WTC11 (cell line): ENCODE measurements around the gene SEMA4F. TPM values are rescaled to one million over a fixed set of nuclear protein-coding genes. Genes with fewer than 3 reads are reported as not detected.

Experiments
- ATAC-seq: fragments of 200-7000 bp; cut with Tn5 transposase; 2 replicates; pipeline ENCODE4 v1.10.0; 2021; ENCODE audit warnings: mild to moderate bottlenecking, moderate library complexity
- CTCF ChIA-PET: fragments of 300-600 bp; sonication (Branson Sonifier 250); formaldehyde crosslinking; loops from one replicate; lab custom pipeline; 2021; ENCODE audit warnings: antibody characterized with exemption; lab: Charles Lee
- POLR2A ChIA-PET: fragments of 350-600 bp; sonication (Branson Sonifier 250); formaldehyde crosslinking; loops from one replicate; lab custom pipeline; 2021; ENCODE audit warnings: antibody characterized with exemption; lab: Charles Lee
- DNase-seq: peaks from one replicate; pipeline ENCODE4 v3.0.0; 2021; ENCODE audit warnings: low spot score
- H3K27ac Mint-ChIP-seq: 2 replicates; pipeline ENCODE4 v1.8.0; 2021; ENCODE audit warnings: mixed read lengths
- H3K27me3 Mint-ChIP-seq: 2 replicates; pipeline ENCODE4 v1.8.0; 2021; ENCODE audit warnings: low read depth, mild to moderate bottlenecking, moderate library complexity, mixed read lengths
- H3K36me3 Mint-ChIP-seq: 2 replicates; pipeline ENCODE4 v1.8.0; 2021; ENCODE audit warnings: mixed read lengths
- H3K4me1 Mint-ChIP-seq: 2 replicates; pipeline ENCODE4 v1.8.0; 2022; ENCODE audit warnings: mixed read lengths
- H3K4me3 Mint-ChIP-seq: 2 replicates; pipeline ENCODE4 v1.8.0; 2021; ENCODE audit warnings: mild to moderate bottlenecking, moderate library complexity, mixed read lengths
- H3K9me3 Mint-ChIP-seq: 2 replicates; pipeline ENCODE4 v1.8.0; 2021; ENCODE audit warnings: mixed read lengths
- ARID4B ChIP-seq: sonication (generic); formaldehyde crosslinking; IDR thresholded peaks from 2 replicates; pipeline ENCODE4 v1.8.0; 2023; ENCODE audit warnings: missing genetic modification reagents, mild to moderate bottlenecking, borderline replicate concordance
- CDX4 ChIP-seq: fragments of 250-450 bp; sonication (Bioruptor Pico); IDR thresholded peaks from 2 replicates; pipeline ENCODE4 v1.9.0; 2021; ENCODE audit warnings: moderate library complexity, mild to moderate bottlenecking, inconsistent platforms, borderline replicate concordance
- CREM ChIP-seq: sonication (generic); formaldehyde crosslinking; IDR thresholded peaks from 2 replicates; pipeline ENCODE4 v1.8.1; 2022; ENCODE audit warnings: mild to moderate bottlenecking, missing genetic modification reagents, moderate library complexity
- E2F1 ChIP-seq: sonication (generic); formaldehyde crosslinking; IDR thresholded peaks from 2 replicates; pipeline ENCODE4 v1.8.0; 2022; ENCODE audit warnings: mild to moderate bottlenecking, missing genetic modification reagents
- ERG ChIP-seq: fragments of 250-450 bp; sonication (Bioruptor Pico); IDR thresholded peaks from 2 replicates; pipeline ENCODE4 v1.8.0; 2021; ENCODE audit warnings: mild to moderate bottlenecking
- FOXJ3 ChIP-seq: sonication (generic); formaldehyde crosslinking; IDR thresholded peaks from 2 replicates; pipeline ENCODE4 v1.9.0; 2021; ENCODE audit warnings: missing genetic modification reagents, mild to moderate bottlenecking, borderline replicate concordance
- GABPB1 ChIP-seq: sonication (generic); formaldehyde crosslinking; IDR thresholded peaks from 2 replicates; pipeline ENCODE4 v1.8.1; 2023; ENCODE audit warnings: mild to moderate bottlenecking, missing genetic modification reagents
- MXD4 ChIP-seq: fragments of 250-450 bp; sonication (Bioruptor Pico); IDR thresholded peaks from 2 replicates; pipeline ENCODE4 v1.8.0; 2021; ENCODE audit warnings: mild to moderate bottlenecking, moderate library complexity, borderline replicate concordance
- NFATC4 ChIP-seq: fragments of 250-450 bp; sonication (Bioruptor Pico); IDR thresholded peaks from 2 replicates; pipeline ENCODE4 v1.9.0; 2021; ENCODE audit warnings: mild to moderate bottlenecking
- NR2C2 ChIP-seq: sonication (generic); formaldehyde crosslinking; IDR thresholded peaks from 2 replicates; pipeline ENCODE4 v1.8.0; 2022; ENCODE audit warnings: mild to moderate bottlenecking, missing genetic modification reagents
- PREB ChIP-seq: sonication (generic); formaldehyde crosslinking; IDR thresholded peaks from 2 replicates; pipeline ENCODE4 v1.8.1; 2022; ENCODE audit warnings: mild to moderate bottlenecking, missing genetic modification reagents, moderate library complexity, borderline replicate concordance
- PRRX2 ChIP-seq: fragments of 250-450 bp; sonication (Bioruptor Pico); IDR thresholded peaks from 2 replicates; pipeline ENCODE4 v1.8.0; 2021; ENCODE audit warnings: mild to moderate bottlenecking
- SMAD4 ChIP-seq: sonication (generic); formaldehyde crosslinking; IDR thresholded peaks from 2 replicates; pipeline ENCODE4 v1.8.0; 2022; ENCODE audit warnings: mild to moderate bottlenecking, missing genetic modification reagents
- TCF7 ChIP-seq: sonication (generic); formaldehyde crosslinking; IDR thresholded peaks from 2 replicates; pipeline ENCODE4 v1.8.0; 2022; ENCODE audit warnings: mild to moderate bottlenecking, low read depth, missing genetic modification reagents, moderate library complexity
- TEAD1 ChIP-seq: sonication (generic); formaldehyde crosslinking; IDR thresholded peaks from 2 replicates; pipeline ENCODE4 v1.8.0; 2022; ENCODE audit warnings: mild to moderate bottlenecking, missing genetic modification reagents
- TEAD4 ChIP-seq: sonication (generic); formaldehyde crosslinking; IDR thresholded peaks from 2 replicates; pipeline ENCODE4 v1.8.0; 2022; ENCODE audit warnings: mild to moderate bottlenecking, missing genetic modification reagents
- TP53 ChIP-seq: sonication (generic); formaldehyde crosslinking; IDR thresholded peaks from 2 replicates; pipeline ENCODE4 v1.8.1; 2023; ENCODE audit warnings: mild to moderate bottlenecking, missing genetic modification reagents
- ZNF219 ChIP-seq: sonication (generic); formaldehyde crosslinking; IDR thresholded peaks from 2 replicates; pipeline ENCODE4 v1.8.0; 2023; ENCODE audit warnings: missing genetic modification reagents, mild to moderate bottlenecking, borderline replicate concordance
- ZNF232 ChIP-seq: sonication (generic); formaldehyde crosslinking; IDR thresholded peaks from 2 replicates; pipeline ENCODE4 v1.8.0; 2022; ENCODE audit warnings: mild to moderate bottlenecking, missing genetic modification reagents
- ZNF281 ChIP-seq: sonication (generic); formaldehyde crosslinking; IDR thresholded peaks from 2 replicates; pipeline ENCODE4 v1.8.0; 2023; ENCODE audit warnings: mild to moderate bottlenecking, missing genetic modification reagents
- ZNF317 ChIP-seq: sonication (generic); formaldehyde crosslinking; IDR thresholded peaks from 2 replicates; pipeline ENCODE4 v1.8.1; 2023; ENCODE audit warnings: low read depth, mild to moderate bottlenecking, moderate library complexity, missing genetic modification reagents, borderline replicate concordance
- ZNF396 ChIP-seq: fragments of 250-450 bp; sonication (Bioruptor Pico); IDR thresholded peaks from 2 replicates; pipeline ENCODE4 v1.8.0; 2021; ENCODE audit warnings: mild to moderate bottlenecking, moderate library complexity, borderline replicate concordance
- ZNF425 ChIP-seq: fragments of 250-450 bp; sonication (Bioruptor Pico); conservative IDR thresholded peaks from 2 replicates; pipeline ENCODE4 v1.9.0; 2021; ENCODE audit warnings: mild to moderate bottlenecking
- total RNA-seq: library from RNA; stranded (reverse); gene quantifications from 3 replicates; pipeline ENCODE4 v1.2.3, GENCODE V29; 2021

Gene SEMA4F
- total RNA-seq, 1 experiment from 2014 or later, result 5.7 TPM

GRCh38 chr2:74707837-74708236 is 53.8 kb downstream of the SEMA4F start (continued):
- TF ChIP-seq ZNF425 (no peak), ERG (no peak), TEAD1 (CRISPR knock-in tag) (no peak), TCF7 (CRISPR knock-in tag) (no peak), NR2C2 (CRISPR knock-in tag) (no peak), GABPB1 (CRISPR knock-in tag) (no peak), PREB (CRISPR knock-in tag) (no peak), ZNF232 (CRISPR knock-in tag) (no peak), FOXJ3 (CRISPR knock-in tag) (no peak)

GRCh38 chr2:74708296-74708695 is 54.2 kb downstream of the SEMA4F start:
- no peaks in the 10 kb centered on the region for H3K36me3 Mint-ChIP-seq
- H3K9me3 Mint-ChIP-seq, result no peaks in the 10 kb centered on the region; the same call in 1 of the 2 replicates
- ChIA-PET CTCF (no interaction called here), POLR2A (no interaction called here)
- no peak overlapping the region for H3K27ac Mint-ChIP-seq
- DNase-seq (no peak), ATAC-seq (no peak)
- no peaks in the 10 kb centered on the region for H3K27me3 Mint-ChIP-seq
- no peaks in the 10 kb centered on the region for H3K4me1 Mint-ChIP-seq
- no peak overlapping the region for H3K4me3 Mint-ChIP-seq
- TF ChIP-seq NFATC4, result no peak
- TF ChIP-seq ZNF317 (CRISPR knock-in tag), result no peak
- no peak for TF ChIP-seq E2F1 (CRISPR knock-in tag)
- no peak for TF ChIP-seq PREB (CRISPR knock-in tag)
- TF ChIP-seq CREM (CRISPR knock-in tag), result no peak
- no peak for TF ChIP-seq ARID4B
- TF ChIP-seq ZNF396 (CRISPR knock-in tag), result no peak
- TF ChIP-seq SMAD4 (CRISPR knock-in tag), result no peak
- TF ChIP-seq PRRX2 (CRISPR knock-in tag), result no peak
- TF ChIP-seq CDX4 (CRISPR knock-in tag), result no peak
- TF ChIP-seq ZNF219 (CRISPR knock-in tag), result no peak
- no peak for TF ChIP-seq TP53 (CRISPR knock-in tag)
- TF ChIP-seq MXD4 (CRISPR knock-in tag), result no peak
- TF ChIP-seq TEAD4 (CRISPR knock-in tag), result no peak
- TF ChIP-seq ZNF281 (CRISPR knock-in tag), result no peak
